Measurements from ENCODE around the gene AMOTL1.

AMOTL1 gene

GRCh38 chr11:94860333-94860732 lies 92.2 kb downstream of the AMOTL1 start:
- Histone ChIP-seq H3K27me3 (ENCODE audit: low read depth, low read length) (no peaks in the 10 kb centered on the region), H3K27ac (ENCODE audit: low read length) (no peak overlapping the region), H3K36me3 (ENCODE audit: control insufficient read depth in 1 of 2, insufficient read depth in 2 of 2, low read length in 2 of 2) (peaks cover 44 to 61% of the 10 kb centered on the region in 2 donors), H3K4me3 (ENCODE audit: low read depth in 1 of 2, low read length in 2 of 2) (no peak overlapping the region), H3K4me1 (ENCODE audit: control insufficient read depth in 1 of 2, insufficient read depth in 2 of 2, low read length in 2 of 2) (no peaks in the 10 kb centered on the region), H3K9me3 (ENCODE audit: control insufficient read depth in 1 of 2, low read length in 2 of 2) (no peaks in the 10 kb centered on the region)

- Histone ChIP-seq H3K36me3 (ENCODE audit: control insufficient read depth in 1 of 2, insufficient read depth in 2 of 2, low read length in 2 of 2) (peaks cover 50 to 69% of the 10 kb centered on the region in 2 donors), H3K4me3 (ENCODE audit: low read depth in 1 of 2, low read length in 2 of 2) (no peak overlapping the region), H3K27me3 (ENCODE audit: low read depth, low read length) (no peaks in the 10 kb centered on the region), H3K9me3 (ENCODE audit: control insufficient read depth in 1 of 2, low read length in 2 of 2) (no peaks in the 10 kb centered on the region), H3K27ac (ENCODE audit: low read length) (no peak overlapping the region), H3K4me1 (ENCODE audit: control insufficient read depth in 1 of 2, insufficient read depth in 2 of 2, low read length in 2 of 2) (no peaks in the 10 kb centered on the region)
These were observed 93.2 kb downstream of the AMOTL1 start for GRCh38 chr11:94861306-94861845.

GRCh38 chr11:94862926-94863880 lies 95.0 kb downstream of the AMOTL1 start:
- Histone ChIP-seq H3K4me3 (ENCODE audit: low read depth in 1 of 2, low read length in 2 of 2) (no peak overlapping the region), H3K36me3 (ENCODE audit: control insufficient read depth in 1 of 2, insufficient read depth in 2 of 2, low read length in 2 of 2) (peaks cover 56 to 71% of the 10 kb centered on the region in 2 donors), H3K4me1 (ENCODE audit: control insufficient read depth in 1 of 2, insufficient read depth in 2 of 2, low read length in 2 of 2) (no peaks in the 10 kb centered on the region), H3K27ac (ENCODE audit: low read length) (no peak overlapping the region), H3K9me3 (ENCODE audit: control insufficient read depth in 1 of 2, low read length in 2 of 2) (no peaks in the 10 kb centered on the region), H3K27me3 (ENCODE audit: low read depth, low read length) (no peaks in the 10 kb centered on the region)

GRCh38 chr11:94864506-94865045 lies 96.4 kb downstream of the AMOTL1 start:
- no peak overlapping the region for H3K27ac ChIP-seq (ENCODE audit: low read length)
- no peak overlapping the region for H3K4me3 ChIP-seq (ENCODE audit: low read depth in 1 of 2, low read length in 2 of 2)
- no peaks in the 10 kb centered on the region for H3K4me1 ChIP-seq (ENCODE audit: control insufficient read depth in 1 of 2, insufficient read depth in 2 of 2, low read length in 2 of 2)
- peaks cover 55 to 68% of the 10 kb centered on the region in 2 donors for H3K36me3 ChIP-seq (ENCODE audit: control insufficient read depth in 1 of 2, insufficient read depth in 2 of 2, low read length in 2 of 2)
- no peaks in the 10 kb centered on the region for H3K27me3 ChIP-seq (ENCODE audit: low read depth, low read length)
- H3K9me3 ChIP-seq (ENCODE audit: control insufficient read depth in 1 of 2, low read length in 2 of 2) = no peaks in the 10 kb centered on the region

GRCh38 chr11:94866231-94866822 lies 98.2 kb downstream of the AMOTL1 start:
- H3K36me3 ChIP-seq (ENCODE audit: control insufficient read depth in 1 of 2, insufficient read depth in 2 of 2, low read length in 2 of 2) = peaks cover 59 to 68% of the 10 kb centered on the region in 2 donors
- H3K27ac ChIP-seq (ENCODE audit: low read length) = no peak overlapping the region
- H3K4me1 ChIP-seq (ENCODE audit: control insufficient read depth in 1 of 2, insufficient read depth in 2 of 2, low read length in 2 of 2) = no peaks in the 10 kb centered on the region
- H3K9me3 ChIP-seq (ENCODE audit: control insufficient read depth in 1 of 2, low read length in 2 of 2) = no peaks in the 10 kb centered on the region
- H3K4me3 ChIP-seq (ENCODE audit: low read depth in 1 of 2, low read length in 2 of 2) = no peak overlapping the region
- H3K27me3 ChIP-seq (ENCODE audit: low read depth, low read length) = no peaks in the 10 kb centered on the region

- H3K27ac ChIP-seq (ENCODE audit: low read length) = no peak overlapping the region
- H3K36me3 ChIP-seq (ENCODE audit: control insufficient read depth in 1 of 2, insufficient read depth in 2 of 2, low read length in 2 of 2) = peaks cover 62 to 71% of the 10 kb centered on the region in 2 donors
- no peaks in the 10 kb centered on the region for H3K27me3 ChIP-seq (ENCODE audit: low read depth, low read length)
- no peak overlapping the region for H3K4me3 ChIP-seq (ENCODE audit: low read depth in 1 of 2, low read length in 2 of 2)
- no peaks in the 10 kb centered on the region for H3K4me1 ChIP-seq (ENCODE audit: control insufficient read depth in 1 of 2, insufficient read depth in 2 of 2, low read length in 2 of 2)
- H3K9me3 ChIP-seq (ENCODE audit: control insufficient read depth in 1 of 2, low read length in 2 of 2) = no peaks in the 10 kb centered on the region
These were observed 99.0 kb downstream of the AMOTL1 start for GRCh38 chr11:94866936-94867795.

GRCh38 chr11:94868468-94868867 lies 100.3 kb downstream of the AMOTL1 start:
- Histone ChIP-seq H3K27ac (ENCODE audit: low read length) (no peak overlapping the region), H3K4me3 (ENCODE audit: low read depth in 1 of 2, low read length in 2 of 2) (no peak overlapping the region), H3K4me1 (ENCODE audit: control insufficient read depth in 1 of 2, insufficient read depth in 2 of 2, low read length in 2 of 2) (no peaks in the 10 kb centered on the region), H3K27me3 (ENCODE audit: low read depth, low read length) (no peaks in the 10 kb centered on the region), H3K36me3 (ENCODE audit: control insufficient read depth in 1 of 2, insufficient read depth in 2 of 2, low read length in 2 of 2) (peaks cover 68 to 80% of the 10 kb centered on the region in 2 donors), H3K9me3 (ENCODE audit: control insufficient read depth in 1 of 2, low read length in 2 of 2) (no peaks in the 10 kb centered on the region)

- Histone ChIP-seq H3K36me3 (ENCODE audit: control insufficient read depth in 1 of 2, insufficient read depth in 2 of 2, low read length in 2 of 2) (peaks cover 68 to 83% of the 10 kb centered on the region in 2 donors), H3K27me3 (ENCODE audit: low read depth, low read length) (no peaks in the 10 kb centered on the region), H3K27ac (ENCODE audit: low read length) (no peak overlapping the region), H3K4me3 (ENCODE audit: low read depth in 1 of 2, low read length in 2 of 2) (no peak overlapping the region), H3K9me3 (ENCODE audit: control insufficient read depth in 1 of 2, low read length in 2 of 2) (no peaks in the 10 kb centered on the region), H3K4me1 (ENCODE audit: control insufficient read depth in 1 of 2, insufficient read depth in 2 of 2, low read length in 2 of 2) (peaks cover 0 to 6% of the 10 kb centered on the region in 2 donors)
These were observed 101.0 kb downstream of the AMOTL1 start for GRCh38 chr11:94869186-94869585.

GRCh38 chr11:94870422-94870821 lies 102.3 kb downstream of the AMOTL1 start:
- Histone ChIP-seq H3K4me1 (ENCODE audit: control insufficient read depth in 1 of 2, insufficient read depth in 2 of 2, low read length in 2 of 2) (peaks cover 0 to 13% of the 10 kb centered on the region in 2 donors), H3K27ac (ENCODE audit: low read length) (no peak overlapping the region), H3K27me3 (ENCODE audit: low read depth, low read length) (no peaks in the 10 kb centered on the region), H3K36me3 (ENCODE audit: control insufficient read depth in 1 of 2, insufficient read depth in 2 of 2, low read length in 2 of 2) (peaks cover 56 to 78% of the 10 kb centered on the region in 2 donors), H3K9me3 (ENCODE audit: control insufficient read depth in 1 of 2, low read length in 2 of 2) (no peaks in the 10 kb centered on the region), H3K4me3 (ENCODE audit: low read depth in 1 of 2, low read length in 2 of 2) (no peak overlapping the region)

GRCh38 chr11:94871491-94872185 lies 103.5 kb downstream of the AMOTL1 start:
- Histone ChIP-seq H3K36me3 (ENCODE audit: control insufficient read depth in 1 of 2, insufficient read depth in 2 of 2, low read length in 2 of 2) (peaks cover 50 to 67% of the 10 kb centered on the region in 2 donors), H3K9me3 (ENCODE audit: control insufficient read depth in 1 of 2, low read length in 2 of 2) (no peaks in the 10 kb centered on the region), H3K27me3 (ENCODE audit: low read depth, low read length) (no peaks in the 10 kb centered on the region), H3K4me3 (ENCODE audit: low read depth in 1 of 2, low read length in 2 of 2) (no peak overlapping the region), H3K27ac (ENCODE audit: low read length) (no peak overlapping the region), H3K4me1 (ENCODE audit: control insufficient read depth in 1 of 2, insufficient read depth in 2 of 2, low read length in 2 of 2) (peaks cover 5 to 24% of the 10 kb centered on the region in 2 donors)
